ENCODE measurements around the gene SMARCA1.
"Not testable (repeated sequence)": the region's sequence is repeated elsewhere in the genome, so short reads cannot be mapped to it uniquely, and the experiment has no call there.

SMARCA1 gene, protein sequence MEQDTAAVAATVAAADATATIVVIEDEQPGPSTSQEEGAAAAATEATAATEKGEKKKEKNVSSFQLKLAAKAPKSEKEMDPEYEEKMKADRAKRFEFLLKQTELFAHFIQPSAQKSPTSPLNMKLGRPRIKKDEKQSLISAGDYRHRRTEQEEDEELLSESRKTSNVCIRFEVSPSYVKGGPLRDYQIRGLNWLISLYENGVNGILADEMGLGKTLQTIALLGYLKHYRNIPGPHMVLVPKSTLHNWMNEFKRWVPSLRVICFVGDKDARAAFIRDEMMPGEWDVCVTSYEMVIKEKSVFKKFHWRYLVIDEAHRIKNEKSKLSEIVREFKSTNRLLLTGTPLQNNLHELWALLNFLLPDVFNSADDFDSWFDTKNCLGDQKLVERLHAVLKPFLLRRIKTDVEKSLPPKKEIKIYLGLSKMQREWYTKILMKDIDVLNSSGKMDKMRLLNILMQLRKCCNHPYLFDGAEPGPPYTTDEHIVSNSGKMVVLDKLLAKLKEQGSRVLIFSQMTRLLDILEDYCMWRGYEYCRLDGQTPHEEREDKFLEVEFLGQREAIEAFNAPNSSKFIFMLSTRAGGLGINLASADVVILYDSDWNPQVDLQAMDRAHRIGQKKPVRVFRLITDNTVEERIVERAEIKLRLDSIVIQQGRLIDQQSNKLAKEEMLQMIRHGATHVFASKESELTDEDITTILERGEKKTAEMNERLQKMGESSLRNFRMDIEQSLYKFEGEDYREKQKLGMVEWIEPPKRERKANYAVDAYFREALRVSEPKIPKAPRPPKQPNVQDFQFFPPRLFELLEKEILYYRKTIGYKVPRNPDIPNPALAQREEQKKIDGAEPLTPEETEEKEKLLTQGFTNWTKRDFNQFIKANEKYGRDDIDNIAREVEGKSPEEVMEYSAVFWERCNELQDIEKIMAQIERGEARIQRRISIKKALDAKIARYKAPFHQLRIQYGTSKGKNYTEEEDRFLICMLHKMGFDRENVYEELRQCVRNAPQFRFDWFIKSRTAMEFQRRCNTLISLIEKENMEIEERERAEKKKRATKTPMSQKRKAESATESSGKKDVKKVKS

DNA sequence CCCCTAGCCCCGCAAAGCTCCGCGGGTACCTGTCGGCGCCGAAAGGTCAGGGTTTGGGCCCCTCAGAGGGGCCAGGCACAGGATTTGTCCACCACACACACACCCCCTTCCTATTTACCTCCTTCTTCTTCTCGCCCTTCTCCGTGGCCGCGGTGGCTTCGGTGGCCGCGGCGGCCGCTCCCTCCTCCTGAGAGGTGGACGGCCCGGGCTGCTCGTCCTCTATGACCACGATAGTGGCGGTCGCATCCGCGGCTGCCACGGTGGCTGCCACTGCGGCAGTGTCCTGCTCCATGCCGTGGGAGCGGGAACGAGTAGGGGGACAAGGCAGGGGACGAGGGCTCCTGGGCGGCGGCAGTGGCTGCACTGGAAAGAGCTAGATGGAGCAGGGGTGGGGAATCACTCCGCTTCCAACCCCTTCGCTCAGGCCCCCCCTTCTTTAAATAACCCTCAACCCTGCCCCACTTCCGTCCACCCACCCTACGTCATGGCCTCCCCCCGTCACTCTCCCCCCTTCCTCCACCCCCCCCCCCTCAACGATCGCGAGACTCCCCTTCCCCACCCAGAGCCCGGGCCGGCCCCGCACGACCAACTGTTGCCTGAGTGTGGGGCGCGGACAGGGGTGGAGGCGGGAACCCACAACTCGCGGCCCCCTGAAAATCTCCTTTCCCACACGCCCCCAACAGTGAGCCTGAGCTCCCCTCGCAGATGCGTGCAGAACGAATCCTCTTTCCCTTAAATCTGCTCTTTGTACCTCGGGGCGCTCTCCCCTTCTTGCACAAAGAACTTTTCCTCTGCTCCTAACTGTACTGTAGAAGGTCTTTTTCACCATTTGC, at the start of gene SMARCA1:
Gene SMARCA1 (minus strand): TSS at position 412 of the 833 bp plus-strand sequence. CDS start 120 bp downstream, at position 292.
- DNase-seq, result peak; percentile 34 to 37

DNA sequence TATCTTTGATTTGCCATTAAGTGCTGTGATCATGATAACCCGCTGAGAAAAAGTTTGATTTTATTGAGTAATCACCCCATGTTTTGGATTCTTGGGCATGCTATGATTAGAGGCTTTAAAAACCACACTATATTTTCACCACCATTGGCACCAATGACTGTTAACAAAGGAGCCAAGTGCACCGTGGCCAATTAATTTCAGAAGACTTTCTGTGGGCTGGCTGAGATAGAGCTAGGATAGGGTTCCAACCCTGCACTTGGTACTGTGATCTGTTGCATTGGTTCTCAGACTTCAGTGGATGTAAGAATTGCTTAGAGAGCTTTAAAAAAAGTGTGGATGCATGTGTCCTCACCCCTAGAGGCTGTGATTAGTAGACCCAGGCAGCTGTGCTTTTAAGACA, 49.1 kb upstream of the SMARCA1 start:
- DNase-seq, result no peak

DNA sequence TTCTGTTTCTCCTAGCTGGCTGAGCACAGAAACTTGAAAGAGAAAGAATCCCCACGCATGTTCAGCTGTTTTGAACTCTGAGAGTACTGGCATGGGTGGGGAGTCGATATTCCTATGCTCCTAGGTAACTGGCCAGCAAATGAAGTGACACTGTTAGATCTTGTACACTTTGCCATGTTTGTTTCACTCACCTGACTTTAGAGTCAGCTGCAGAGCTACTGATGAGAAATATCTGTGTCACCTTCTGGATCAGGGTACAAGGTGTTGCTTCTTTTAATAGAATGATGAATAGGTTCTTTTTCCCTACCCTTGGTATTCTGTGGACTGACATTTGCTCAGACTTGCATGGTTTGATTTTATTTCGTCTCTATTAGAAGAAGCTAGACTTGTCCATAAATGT, 45.1 kb upstream of the SMARCA1 start:
- no peak for DNase-seq

DNA sequence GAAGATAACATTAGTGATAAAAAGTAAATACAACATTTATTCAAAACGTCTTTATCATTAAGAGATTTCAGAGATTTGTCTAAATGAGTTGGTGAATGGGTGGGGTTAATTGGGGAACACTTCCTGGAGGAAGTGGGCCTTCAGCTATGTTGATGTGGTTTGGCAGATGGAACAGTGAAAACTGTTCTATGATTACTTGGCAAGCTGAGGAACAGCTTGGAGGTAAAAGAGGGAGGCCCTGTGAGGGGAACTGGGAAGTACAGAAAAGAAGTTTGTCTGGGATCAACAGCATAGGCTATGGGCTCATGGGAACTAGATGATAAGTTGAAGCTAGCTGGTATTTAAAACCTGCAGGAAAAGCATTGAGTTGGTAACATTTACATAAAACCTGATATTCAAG, 42.8 kb upstream of the SMARCA1 start:
- no peak for DNase-seq

DNA sequence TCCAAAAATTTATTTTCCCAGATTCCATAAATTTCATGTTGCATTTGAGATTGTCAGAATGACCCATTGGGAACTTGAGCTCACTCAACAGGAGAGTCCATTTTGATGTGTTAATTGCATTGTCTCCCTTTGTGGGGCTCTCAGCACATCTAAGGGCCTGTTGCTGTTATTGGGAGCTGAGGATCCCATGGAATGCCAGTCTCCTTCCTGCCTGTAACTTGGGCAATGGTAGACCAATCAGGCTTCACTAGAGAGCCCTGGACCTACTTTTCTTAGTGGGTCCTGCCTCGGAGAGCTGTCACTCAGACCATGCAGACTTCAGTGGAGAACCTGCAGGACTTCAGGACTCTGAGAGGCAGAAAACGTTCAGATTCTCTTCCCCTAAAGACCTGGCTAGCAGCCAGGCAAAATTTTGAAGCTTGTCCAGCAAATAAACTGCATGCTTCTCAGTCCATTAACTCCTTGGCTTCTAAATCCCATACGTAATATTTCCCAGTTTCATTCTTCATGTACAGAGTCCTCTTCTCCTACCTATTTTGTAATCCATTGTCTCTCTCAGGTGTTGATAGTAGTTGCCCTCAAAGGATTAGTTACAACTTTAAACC, 41.9 kb upstream of the SMARCA1 start:
- DNase-seq, result no peak

DNA sequence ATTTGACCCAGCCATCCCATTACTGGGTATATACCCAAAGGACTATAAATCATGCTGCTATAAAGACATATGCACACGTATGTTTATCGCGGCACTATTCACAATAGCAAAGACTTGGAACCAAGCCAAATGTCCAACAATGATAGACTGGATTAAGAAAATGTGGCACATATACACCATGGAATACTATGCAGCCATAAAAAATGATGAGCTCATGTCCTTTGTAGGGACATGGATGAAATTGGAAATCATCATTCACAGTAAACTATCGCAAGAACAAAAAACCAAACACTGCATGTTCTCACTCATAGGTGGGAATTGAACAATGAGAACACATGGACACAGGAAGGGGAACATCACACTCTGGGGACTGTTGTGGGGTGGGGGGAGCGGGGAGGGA, 41.1 kb upstream of the SMARCA1 start:
- DNase-seq, result not testable (repeated sequence)

DNA sequence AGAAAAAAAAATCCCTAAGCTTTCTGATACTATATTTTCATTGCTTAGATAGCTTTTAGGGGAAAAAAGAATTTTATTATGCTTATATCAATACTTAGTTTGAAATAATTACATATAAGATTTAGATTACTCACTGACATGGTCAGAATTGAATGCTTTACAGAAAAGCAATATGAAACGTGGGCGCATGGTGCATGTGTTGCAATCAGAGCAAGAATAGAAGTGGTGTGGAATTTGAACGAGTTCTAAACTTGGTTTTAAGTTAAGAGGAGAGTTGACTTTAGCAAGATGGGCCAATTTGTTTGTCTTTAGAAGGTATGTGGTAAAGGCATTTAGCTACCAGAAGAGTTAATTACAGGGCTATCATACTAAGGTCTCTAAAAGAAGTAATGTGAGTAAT, 38.2 kb upstream of the SMARCA1 start:
- no peak for DNase-seq

DNA sequence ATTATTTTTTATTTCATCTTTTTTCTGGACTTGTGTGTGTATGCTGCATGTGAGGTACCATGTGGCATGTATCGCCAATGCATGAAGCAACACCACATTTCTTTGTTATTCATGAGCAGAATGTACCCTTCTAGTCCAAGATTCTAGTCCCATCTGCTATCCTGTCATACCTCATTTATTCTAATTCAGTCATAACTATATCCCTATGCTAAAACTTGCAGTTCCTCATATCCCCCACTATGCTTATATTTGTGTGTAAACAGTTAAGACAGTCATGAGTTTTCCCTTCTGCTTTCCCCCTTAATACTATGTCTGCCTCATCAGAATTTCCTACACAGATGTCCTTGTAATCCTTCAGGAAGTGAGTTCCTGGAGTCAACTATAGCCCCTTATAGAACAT, 36.5 kb upstream of the SMARCA1 start:
- DNase-seq, result no peak

DNA sequence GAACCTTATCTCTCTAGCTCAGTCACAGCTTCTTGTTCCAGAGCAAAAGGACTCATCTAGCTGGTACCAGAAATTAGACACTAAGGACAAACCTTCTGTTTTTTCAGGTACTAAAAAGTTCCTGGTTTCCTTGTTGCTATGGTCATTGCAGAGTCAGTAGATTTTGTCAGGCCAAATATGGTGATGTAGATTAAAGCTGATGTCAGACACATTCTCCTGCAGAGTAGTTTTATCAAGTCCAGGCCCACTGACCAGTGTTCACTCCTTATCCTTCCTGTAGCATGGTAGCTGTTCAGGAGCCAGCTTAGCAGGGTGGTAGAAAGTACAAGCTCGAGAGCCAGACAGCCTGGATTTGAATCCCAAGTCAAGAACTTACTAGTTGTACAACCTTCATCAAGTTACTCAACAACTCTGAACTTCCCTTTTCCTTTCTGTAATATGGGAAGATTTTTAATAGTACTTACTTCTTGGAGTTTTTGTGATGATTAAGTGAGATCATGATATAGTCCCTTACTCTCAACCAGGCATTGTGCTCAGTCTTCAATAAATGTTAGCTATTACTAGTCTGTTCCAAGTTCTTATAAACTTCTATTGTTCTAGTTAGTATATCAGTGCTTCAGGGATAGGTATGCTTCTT, 34.7 kb upstream of the SMARCA1 start:
- no peak for DNase-seq

DNA sequence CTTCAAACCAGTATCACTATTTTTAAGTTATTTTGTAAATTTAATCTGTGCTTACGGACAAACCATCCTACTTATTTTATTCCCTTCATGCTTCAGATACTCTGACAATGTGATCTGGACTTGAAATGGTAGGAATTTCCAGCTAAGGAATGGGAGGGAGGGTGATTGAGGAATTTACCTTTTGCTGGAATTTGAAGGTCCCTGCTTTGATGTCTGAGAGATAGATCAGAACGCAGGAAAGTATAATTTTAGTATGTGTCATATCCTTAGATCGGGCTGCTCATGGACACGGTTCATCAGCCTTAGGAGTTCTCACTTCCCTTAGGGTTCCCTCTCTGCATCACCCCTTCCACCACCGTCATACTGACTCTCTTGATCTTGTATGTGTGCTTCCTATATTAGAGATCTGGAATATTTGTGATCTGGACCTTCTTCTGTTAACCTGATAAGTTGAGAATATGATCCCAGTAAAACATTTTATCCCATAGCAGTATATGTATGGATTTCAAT, 33.6 kb upstream of the SMARCA1 start:
- DNase-seq, result no peak

DNA sequence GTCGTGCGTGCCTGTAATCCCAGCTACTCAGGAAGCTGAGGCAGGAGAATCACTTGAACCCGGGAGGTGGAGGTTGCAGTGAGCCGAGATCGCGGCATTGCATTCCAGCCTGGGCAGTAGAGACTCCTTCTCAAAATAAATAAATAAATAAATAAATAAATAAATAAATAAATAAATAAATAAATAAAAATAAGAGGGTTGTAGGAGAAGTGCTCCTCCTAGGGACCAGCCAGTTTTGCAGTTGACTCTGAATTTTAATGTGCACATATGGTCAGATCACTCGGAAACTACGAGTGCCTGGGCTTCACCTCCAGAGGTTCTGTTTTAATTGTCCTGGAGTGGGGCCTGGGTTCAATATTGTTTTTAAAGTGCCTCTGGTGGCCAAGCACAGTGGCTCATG, 31.5 kb upstream of the SMARCA1 start:
- DNase-seq, result not testable (repeated sequence)

DNA sequence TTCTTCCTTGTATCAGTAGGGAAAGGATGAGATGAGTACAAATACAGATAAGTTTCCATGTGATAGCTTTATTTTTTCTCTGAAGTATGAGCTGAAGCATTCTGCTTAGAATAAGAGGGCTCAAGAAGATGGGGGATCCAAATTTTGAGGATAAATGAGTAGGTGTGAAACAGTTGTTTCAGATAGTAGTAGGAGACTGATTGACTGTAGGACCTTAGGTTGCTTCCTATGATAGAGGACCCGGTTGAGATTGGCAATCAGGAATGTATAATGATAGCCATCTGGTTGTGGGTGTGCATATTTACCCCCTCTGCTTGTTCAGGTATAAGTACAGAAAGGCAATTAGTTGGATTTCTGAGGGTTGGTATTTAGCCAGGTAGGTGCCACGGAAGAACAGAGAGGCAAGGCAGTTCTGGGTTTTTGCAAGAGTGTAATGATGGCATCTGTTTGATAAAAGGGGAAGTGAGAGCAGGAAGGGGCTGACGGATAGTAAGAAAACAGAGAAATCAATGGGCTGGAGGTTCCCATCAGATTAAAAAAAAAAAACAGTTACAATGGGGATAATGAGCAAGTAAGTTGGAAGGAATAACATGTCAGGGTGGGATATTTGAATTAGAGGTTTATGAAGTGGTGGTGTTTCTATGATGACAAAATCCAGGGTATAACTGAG, 30.5 kb upstream of the SMARCA1 start:
- no peak for DNase-seq

DNA sequence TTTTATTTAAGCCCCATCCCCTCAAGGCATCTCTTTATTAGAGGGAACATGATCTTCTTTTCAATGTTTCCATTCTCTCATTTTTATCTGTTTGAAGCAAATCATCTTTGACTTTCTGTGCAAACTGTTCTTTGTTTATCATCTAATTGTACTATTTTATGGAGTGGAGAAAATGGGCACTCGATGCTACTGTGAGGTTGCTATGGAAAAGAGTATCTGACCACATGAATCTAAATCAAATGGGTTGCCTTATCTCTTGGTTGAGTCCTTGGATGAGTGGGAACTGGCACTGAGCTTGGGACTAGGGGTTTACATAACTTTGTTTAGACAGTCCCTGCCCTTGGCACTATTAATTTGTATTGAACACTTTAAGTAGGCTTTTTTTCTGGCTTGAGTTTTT, 25.8 kb upstream of the SMARCA1 start:
- peak; percentile 23 to 37 for DNase-seq

DNA sequence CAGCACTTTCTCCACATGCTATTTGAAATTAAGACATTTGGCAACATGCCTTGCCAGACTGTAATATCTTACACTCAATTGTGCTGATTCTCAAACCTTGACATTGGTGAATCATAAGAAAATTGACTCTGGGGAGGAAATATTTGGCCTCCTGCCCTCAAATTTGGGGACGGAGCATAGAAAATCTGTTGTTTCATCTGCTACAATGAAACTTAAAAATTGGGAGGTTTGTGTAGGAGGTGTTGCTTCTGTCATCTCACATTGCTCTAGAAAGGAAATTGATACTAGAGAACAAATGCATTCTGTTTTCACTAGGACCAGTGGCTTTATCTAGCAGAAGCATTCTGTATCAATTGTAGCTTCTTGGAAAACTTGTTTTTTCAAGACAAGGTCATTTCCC, 22.1 kb upstream of the SMARCA1 start:
- DNase-seq, result no peak

DNA sequence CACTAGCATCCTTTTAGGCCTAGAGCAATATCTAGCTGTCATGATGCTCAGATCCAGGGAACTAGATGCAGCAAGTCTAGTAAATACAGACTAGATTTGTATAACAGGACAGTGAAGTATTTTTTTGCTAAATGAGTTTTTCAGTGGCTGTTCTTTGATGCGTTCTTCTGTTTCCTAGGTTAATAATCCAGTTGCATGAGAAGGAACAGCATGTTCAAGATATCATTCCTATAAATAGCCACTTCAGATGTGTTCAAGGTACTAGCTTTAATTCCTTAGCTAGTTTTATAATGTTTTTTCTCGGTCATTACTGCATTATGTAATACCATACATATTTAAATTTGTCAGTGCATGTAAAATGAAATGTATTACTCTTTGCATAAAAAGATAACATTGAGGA, 21.5 kb upstream of the SMARCA1 start:
- DNase-seq, result no peak

DNA sequence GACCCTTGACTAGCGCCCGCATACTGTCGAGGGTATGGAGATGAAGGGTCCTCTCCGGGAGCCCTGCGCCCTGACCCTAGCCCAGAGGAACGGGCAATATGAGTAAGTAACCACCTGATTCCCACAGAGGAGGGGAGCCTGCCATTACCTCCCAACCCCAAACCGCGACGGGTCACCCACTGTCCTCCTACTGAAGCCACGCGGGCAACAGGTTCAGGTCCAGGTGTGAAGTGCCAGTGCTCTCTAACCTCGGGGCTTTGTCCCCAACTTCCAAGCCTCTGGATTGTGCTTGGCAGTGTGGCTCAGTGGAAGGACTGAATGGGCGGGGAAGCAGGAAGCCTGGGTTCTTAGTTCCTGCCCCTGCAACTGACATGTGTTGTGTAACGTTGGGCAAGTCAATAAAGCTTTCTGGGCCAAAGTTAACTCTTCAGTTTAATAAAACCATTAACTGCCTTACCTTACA, 17.5 kb upstream of the SMARCA1 start:
- DNase-seq, result no peak

DNA sequence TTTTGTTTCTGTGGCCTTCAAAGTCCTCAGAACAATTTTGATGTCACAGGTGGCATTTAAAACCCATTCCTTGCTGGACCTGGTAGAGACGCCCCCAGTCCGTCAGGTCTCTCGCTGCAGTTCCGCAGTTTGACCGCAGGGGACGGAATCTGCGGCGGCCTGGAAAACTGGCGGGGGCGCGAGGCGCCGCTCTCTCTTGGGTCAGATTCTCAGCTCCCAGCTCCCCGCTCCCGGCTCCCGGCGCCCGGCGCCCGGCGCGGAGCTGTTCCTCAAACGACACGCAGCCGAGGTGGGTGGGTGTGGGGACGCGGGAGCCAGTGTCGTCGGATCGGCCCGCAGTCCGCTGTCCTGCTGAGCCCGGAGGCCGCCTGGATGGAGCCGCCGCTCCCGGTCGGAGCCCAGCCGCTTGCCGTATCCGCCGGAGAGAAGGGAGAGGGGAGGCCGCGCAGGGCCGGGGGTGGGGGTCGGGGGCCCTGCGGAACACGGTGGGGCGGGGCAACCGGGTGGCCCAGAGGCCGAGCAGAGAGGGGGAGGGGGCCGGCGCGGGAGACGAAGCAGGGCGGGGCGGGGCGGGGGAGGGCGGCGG, 16.9 kb upstream of the SMARCA1 start, which contains the start of gene OCRL:
Gene OCRL (plus strand): TSS at position 192 of the 586 bp plus-strand sequence. CDS start 181 bp downstream, at position 373.
- peak; percentile 24 to 65 for DNase-seq

DNA sequence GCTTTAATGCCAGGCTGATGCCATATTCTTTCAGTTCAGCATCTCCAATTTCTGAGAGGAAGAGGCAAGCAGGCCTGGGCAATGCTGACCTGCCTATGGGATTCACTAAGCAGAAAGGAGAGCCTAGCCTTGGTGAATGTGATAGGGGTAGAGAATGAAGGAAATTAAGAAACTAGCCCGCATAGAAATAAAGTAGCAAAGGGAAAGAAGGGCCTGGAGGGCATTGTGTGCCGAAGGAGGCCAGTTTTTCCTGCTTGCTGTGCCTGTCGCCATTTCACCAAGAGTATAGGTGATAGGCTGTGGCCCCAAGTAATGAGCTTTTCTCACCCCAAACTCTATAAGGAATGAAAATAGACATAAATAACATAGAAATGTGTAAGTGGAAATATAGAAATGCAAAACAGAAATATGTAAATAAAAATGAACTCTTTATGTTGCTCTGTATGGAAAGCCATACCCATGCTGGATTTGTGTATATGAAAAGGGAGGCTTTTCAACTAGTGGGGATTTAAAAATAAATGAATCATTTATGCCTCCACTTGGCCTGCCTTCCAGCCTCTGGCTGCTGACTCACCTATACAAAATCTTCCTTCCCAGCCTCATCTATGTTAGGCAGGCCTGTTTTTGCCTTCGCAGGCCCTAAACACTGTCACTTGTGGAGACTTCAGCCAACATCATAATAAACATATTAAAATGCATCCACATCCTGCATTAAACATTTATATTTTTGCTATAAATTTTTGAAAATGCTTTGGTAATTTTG, 11.7 kb upstream of the SMARCA1 start:
- no peak for DNase-seq

DNA sequence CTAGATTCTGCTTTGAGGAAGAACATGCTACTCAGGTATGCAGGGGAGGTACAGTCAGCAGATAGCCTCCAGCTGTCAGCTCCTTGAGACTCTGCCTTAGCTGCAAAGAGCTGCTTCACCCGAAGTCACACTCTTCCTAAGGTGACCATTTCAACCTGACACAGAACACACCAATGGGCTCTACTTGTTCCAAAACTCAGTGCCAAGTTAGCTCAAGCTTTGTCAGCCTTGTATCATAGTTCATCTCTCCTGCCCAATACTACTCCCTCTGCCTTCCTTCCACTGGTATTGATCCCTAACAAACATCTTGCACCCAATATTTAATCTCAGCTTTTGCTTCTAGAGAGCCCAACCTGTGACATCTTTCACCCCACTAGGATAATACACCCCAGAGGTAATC, 7.8 kb upstream of the SMARCA1 start:
- no peak for DNase-seq
